Measurements from ENCODE around the gene CCL17. TPM values are rescaled to one million over a fixed set of nuclear protein-coding genes. Genes with fewer than 3 reads are reported as not detected.

CCL17 gene
- total and polyA plus RNA-seq, 2 donors from 2014 or later = 1.5 TPM; not detected in 1

- Histone ChIP-seq H3K36me3 (ENCODE audit: control insufficient read depth in 2 of 3, insufficient read depth in 3 of 3, low read length in 3 of 3) (no peaks in the 10 kb centered on the region), H3K27me3 (ENCODE audit: control insufficient read depth, insufficient read depth, low read length) (no peaks in the 10 kb centered on the region), H3K9me3 (ENCODE audit: control insufficient read depth in 2 of 3, insufficient read depth in 1 of 3, low read length in 3 of 3) (no peaks in the 10 kb centered on the region), H3K27ac (ENCODE audit: low read depth in 2 of 2, low read length in 2 of 2) (no peak overlapping the region), H3K4me1 (ENCODE audit: control insufficient read depth in 2 of 3, insufficient read depth in 2 of 3, low read depth in 1 of 3, low read length in 3 of 3) (peaks cover 0 to 24% (median 0%) of the 10 kb centered on the region in 3 donors), H3K9ac (ENCODE audit: low read length in 3 of 3) (no peak overlapping the region), H3K4me3 (ENCODE audit: low read length in 3 of 3) (no peak overlapping the region)
- FAIRE-seq (no peak), DNase-seq (no peak)
- intact Hi-C loops (cut with DNase I) = loop anchor here (5.0 to 10.0 kb wide), 2 partner anchors 95 to 117 kb away; no protein-coding TSS in a partner anchor
- no peak for TF ChIP-seq CTCF (IDR thresholded peaks at IDR 0.05; ENCODE audit: borderline replicate concordance, extremely low read depth, insufficient read depth)
These were observed 14.9 kb downstream of the CCL17 start for GRCh38 chr16:57419506-57419905.

GRCh38 chr16:57422026-57422944 lies 17.7 kb downstream of the CCL17 start:
- H3K36me3 ChIP-seq (ENCODE audit: control insufficient read depth in 2 of 3, insufficient read depth in 3 of 3, low read length in 3 of 3) = no peaks in the 10 kb centered on the region
- H3K27ac ChIP-seq (ENCODE audit: low read depth in 2 of 2, low read length in 2 of 2) = no peak overlapping the region
- no peaks in the 10 kb centered on the region for H3K27me3 ChIP-seq (ENCODE audit: control insufficient read depth, insufficient read depth, low read length)
- H3K4me1 ChIP-seq (ENCODE audit: control insufficient read depth in 2 of 3, insufficient read depth in 2 of 3, low read depth in 1 of 3, low read length in 3 of 3) = peaks cover 0 to 16% (median 4%) of the 10 kb centered on the region in 3 donors
- H3K9ac ChIP-seq (ENCODE audit: low read length in 3 of 3) = no peak overlapping the region
- no peak overlapping the region for H3K4me3 ChIP-seq (ENCODE audit: low read length in 3 of 3)
- TF ChIP-seq CTCF (IDR thresholded peaks at IDR 0.05; ENCODE audit: borderline replicate concordance, extremely low read depth, insufficient read depth) = peak; percentile 56
- intact Hi-C loops (cut with DNase I) = no loop called here
- peak in 3 of 5 donors; percentile 69 to 93 (median 79) for DNase-seq
- no peak for FAIRE-seq
- no peaks in the 10 kb centered on the region for H3K9me3 ChIP-seq (ENCODE audit: control insufficient read depth in 2 of 3, insufficient read depth in 1 of 3, low read length in 3 of 3)

DNA sequence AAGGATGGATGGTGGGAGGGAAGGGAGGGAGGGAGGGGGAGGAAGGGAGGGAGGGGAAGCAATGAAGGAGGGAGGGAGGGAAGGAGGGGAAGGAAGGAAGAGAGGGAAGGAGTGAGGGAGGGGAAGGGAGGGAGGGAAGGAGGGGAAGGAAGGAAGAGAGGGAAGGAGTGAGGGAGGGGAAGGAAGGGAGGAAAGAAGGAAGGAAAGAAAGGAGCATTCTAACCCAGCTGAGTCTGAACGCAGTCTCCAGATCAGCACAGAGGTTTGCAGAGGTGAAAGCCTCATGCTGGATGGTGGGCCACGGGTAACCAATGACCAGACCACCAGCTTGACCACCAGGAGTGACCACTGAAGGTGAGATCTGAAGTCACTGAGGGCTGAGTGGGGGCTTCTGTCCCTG lies 18.6 kb downstream of the CCL17 start:
- Histone ChIP-seq H3K27me3 (ENCODE audit: control insufficient read depth, insufficient read depth, low read length) (no peaks in the 10 kb centered on the region), H3K27ac (ENCODE audit: low read depth in 2 of 2, low read length in 2 of 2) (no peak overlapping the region), H3K36me3 (ENCODE audit: control insufficient read depth in 2 of 3, insufficient read depth in 3 of 3, low read length in 3 of 3) (no peaks in the 10 kb centered on the region), H3K4me3 (ENCODE audit: low read length in 3 of 3) (no peak overlapping the region), H3K4me1 (ENCODE audit: control insufficient read depth in 2 of 3, insufficient read depth in 2 of 3, low read depth in 1 of 3, low read length in 3 of 3) (peaks cover 0 to 12% (median 4%) of the 10 kb centered on the region in 3 donors), H3K9me3 (ENCODE audit: control insufficient read depth in 2 of 3, insufficient read depth in 1 of 3, low read length in 3 of 3) (no peaks in the 10 kb centered on the region), H3K9ac (ENCODE audit: low read length in 3 of 3) (no peak overlapping the region)
- intact Hi-C loops (cut with DNase I) = no loop called here
- DNase-seq = no peak
- TF ChIP-seq CTCF (IDR thresholded peaks at IDR 0.05; ENCODE audit: borderline replicate concordance, extremely low read depth, insufficient read depth) = no peak
- FAIRE-seq = no peak

Measured in kidney (tissue), 14 donors.